G401 (cell line): Measurements from ENCODE around the gene NDUFS3. TPM values are rescaled to one million over a fixed set of nuclear protein-coding genes. Genes with fewer than 3 reads are reported as not detected.
A peak's percentile ranks its signal among the peaks of the same experiment; 100 is the strongest.
"Not testable (repeated sequence)": the region's sequence is repeated elsewhere in the genome, so short reads cannot be mapped to it uniquely, and the experiment has no call there.

ENCODE experiments used
- DNase-seq: peaks from one replicate; pipeline ENCODE4 v3.0.0-alpha.2; 2015; ENCODE audit warnings: low spot score
- in situ Hi-C: cut with HindIII; loops from 2 replicates; pipeline ENCODE4 v1.10.0; 2016; ENCODE audit warnings: low sequenced_read_pairs, mixed read lengths
- total RNA-seq: library from RNA; depleted of rRNA; stranded (reverse); fragments of >200 nt; shearing (Covaris generic); gene quantifications from 2 replicates; pipeline ENCODE4 v1.2.3, GENCODE V29; 2014; rRNA removed

The NDUFS3 gene
- 191 and 200 TPM in 2 replicates for total RNA-seq

DNA sequence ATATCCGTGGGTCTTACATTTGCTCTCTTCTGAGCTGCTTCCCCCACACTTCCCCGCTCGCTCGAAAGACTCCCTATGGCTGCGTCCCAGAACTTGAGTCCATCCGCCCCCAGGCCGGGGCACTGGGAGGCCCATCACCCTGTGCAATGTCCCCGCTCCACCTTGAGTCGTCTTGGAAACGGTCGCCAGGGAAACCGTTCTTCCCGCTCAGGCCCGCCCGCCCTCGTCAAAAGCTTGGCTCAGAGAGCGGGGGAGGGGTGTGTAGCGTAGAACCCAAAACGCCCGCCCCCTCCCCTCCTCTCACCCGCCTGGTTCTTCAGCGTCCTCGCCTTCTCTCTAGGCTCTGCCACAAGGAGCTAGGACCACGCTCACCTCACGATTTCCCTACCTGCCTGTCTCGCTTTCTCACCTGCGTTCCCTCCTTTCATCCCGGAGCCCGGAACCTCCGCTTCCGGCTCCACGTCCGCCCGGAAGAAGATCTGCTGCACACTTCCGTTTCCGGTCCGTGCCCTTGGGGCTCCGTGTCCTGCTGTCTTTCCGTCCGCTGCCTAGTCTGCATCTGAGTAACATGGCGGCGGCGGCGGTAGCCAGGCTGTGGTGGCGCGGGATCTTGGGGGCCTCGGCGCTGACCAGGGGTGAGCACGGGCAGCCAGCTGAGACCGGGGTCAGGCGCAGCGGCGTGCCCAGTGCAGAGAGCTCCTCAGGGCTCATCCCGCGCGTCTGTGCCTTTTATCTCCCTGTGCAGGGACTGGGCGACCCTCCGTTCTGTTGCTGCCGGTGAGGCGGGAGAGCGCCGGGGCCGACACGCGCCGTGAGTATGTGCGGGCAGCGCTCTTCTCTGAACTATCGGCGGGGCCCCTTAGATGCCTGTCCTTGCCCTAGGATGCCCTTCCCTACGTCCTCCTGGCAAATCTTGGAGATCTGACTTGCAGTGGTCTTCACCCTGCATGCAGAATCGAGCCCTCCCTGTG, at the start of gene NDUFS3, which contains the start of gene KBTBD4:
NDUFS3 (plus strand) TSS at position 551 of the 971 bp plus-strand sequence; CDS start at position 569, 18 bp downstream.
KBTBD4 (minus strand) TSS at position 447 of the 971 bp plus-strand sequence; CDS start at position 428, 19 bp downstream.
- in situ Hi-C loops: no loop called here
- peak; percentile 92 for DNase-seq

DNA sequence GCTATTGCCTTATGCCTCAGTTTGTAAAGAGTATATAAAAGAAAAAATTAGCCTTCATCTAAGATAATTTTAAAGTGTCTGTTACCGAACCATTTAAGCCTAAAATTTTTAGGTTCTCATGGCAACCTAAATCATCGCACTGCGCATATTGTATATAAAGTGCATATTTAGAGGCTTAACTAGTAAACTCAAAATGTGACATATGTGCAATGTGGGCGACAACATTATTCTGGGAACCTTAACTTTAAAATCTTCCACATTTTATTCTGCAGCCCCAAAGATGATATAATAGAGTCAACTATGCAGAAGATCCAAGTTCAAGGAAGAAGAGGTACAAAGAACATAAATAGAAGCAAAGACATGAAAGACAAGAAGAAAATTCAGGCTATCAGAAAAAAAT, 48.9 kb upstream of the NDUFS3 start:
- in situ Hi-C loops: no loop called here
- no peak for DNase-seq

DNA sequence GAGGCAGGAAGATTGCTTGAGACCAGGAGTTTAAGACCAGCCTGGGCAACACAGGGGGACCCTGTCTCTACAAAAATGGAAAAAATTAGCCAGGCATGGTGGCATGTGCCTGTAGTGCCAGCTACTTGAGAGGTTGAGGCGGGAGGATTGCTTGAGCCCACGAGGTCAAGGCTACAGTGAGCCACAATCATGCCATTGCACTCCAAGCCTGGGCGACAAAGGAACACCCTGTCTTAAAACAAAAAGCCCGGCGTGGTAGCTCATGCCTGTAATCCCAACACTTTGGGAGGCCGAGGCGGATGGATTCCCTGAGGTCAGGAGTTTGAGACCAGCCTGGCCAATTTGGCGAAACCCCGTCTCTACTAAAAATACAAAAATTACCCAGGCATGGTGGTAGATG, 48.2 kb upstream of the NDUFS3 start:
- DNase-seq, in situ Hi-C loops: not testable (repeated sequence)

DNA sequence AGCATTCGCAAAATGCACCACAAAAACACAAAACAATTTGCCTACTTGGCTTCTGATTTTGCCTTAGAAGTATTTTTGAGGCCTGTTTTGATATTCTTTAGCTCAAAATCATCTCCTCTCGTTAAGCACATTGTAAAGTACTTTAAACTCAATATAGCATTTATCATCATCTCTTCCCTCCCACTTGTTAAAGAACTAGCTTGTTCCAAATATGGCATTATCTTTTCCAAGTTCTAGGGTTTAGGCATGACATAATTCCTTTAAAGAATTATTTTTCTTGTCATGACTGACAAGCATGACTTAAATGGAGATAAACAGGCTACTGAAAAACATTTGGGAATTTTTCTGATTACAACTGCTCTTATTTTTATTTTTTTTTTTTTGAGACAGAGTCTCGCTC, 47.2 kb upstream of the NDUFS3 start:
- in situ Hi-C loops: no loop called here
- no peak for DNase-seq

DNA sequence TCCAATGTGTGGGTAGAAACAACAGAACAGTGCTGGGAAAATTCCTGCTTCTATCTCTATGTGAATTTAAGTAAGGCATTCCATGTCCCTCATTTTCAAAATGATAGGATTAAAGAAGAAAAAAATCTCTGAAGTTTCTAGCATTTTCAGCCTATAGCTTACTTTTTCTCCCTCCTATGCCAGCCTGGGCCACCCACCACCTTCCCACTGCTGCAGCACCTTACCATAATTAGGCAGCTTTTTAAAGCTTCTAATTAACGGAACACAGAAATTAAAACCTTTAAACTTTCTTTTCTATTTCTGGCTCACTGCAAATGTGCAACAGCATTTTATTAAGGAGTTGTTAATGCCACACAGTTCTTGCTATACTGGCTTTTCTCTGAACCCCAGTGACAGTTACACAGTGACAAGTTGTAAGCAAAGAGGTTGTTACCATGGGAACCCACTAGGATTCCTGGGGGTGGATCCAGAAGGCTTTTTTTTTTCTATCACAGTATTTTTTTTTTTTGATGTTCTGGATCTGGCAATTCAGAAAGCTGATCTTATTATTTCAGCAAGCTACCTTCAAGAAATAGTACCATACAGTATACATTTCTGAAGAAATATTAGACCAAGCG, 46.2 kb upstream of the NDUFS3 start:
- in situ Hi-C loops: no loop called here
- DNase-seq: peak; percentile 65

DNA sequence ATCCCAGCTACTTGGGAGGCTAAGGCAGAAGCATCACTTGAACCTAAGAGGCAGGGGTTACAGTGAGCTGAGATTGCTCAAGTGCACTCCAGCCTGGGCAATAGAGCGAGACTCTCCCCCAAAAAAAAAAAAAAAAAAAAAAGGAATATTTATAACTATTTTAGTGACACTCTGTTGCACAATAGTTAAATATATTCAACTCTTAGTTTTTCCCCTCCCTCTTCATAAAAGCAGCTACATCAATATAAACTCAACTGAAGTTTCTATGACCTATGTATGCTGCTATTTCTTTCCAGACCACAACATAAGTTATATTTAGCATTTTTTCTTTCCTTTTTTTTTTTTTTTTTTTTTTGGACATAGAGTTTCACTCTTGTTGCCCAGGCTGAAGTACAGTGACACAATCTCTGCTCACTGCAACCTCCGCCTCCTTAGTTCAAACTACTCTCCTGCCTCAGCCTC, 45.2 kb upstream of the NDUFS3 start:
- DNase-seq: no peak
- in situ Hi-C loops: no loop called here

DNA sequence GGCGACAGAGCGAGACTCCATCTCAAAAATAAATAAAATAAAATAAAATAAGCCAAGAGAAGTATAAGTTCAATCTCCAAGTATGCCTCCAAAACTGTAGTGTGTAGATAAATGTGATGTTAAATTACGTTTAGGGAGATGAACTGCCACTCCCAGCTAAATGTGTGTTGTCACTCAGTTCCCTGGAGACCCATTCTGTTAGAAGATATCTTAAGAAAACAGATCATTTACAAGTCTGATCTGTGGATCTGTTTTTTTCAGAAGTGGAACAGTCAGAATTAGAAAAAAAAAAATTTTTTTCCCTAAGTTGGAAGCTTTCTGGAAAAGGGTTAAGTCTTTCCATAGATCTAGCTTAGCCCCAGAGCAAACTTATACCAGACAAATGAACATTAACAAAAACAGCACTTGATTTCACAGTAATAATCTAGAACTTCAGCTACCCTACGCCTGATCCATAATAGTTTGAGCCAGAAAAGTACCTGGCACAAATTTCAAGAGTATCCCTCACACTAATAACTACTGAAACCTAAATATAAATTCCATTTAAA, 44.1 kb upstream of the NDUFS3 start:
- no peak for DNase-seq
- in situ Hi-C loops: no loop called here

DNA sequence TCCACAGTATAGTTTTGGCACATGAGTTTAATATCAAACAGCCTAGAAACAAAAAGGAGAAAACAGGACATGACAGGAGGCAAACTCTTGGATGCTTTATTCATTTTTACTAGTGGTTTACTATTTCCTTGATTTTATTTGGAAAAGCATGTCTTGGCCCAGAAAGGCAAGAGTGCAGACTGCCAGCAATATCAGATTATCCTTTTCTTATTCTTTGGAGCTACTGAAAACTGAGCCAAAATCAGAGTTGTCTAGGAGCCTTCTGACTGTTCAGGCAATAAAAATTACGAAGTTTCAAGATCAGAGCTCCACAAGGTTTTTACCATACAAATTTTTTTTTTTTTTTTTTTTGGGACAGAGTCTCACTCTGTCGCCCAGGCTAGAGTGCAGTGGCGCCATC, 42.0 kb upstream of the NDUFS3 start:
- no peak for DNase-seq
- in situ Hi-C loops: no loop called here

DNA sequence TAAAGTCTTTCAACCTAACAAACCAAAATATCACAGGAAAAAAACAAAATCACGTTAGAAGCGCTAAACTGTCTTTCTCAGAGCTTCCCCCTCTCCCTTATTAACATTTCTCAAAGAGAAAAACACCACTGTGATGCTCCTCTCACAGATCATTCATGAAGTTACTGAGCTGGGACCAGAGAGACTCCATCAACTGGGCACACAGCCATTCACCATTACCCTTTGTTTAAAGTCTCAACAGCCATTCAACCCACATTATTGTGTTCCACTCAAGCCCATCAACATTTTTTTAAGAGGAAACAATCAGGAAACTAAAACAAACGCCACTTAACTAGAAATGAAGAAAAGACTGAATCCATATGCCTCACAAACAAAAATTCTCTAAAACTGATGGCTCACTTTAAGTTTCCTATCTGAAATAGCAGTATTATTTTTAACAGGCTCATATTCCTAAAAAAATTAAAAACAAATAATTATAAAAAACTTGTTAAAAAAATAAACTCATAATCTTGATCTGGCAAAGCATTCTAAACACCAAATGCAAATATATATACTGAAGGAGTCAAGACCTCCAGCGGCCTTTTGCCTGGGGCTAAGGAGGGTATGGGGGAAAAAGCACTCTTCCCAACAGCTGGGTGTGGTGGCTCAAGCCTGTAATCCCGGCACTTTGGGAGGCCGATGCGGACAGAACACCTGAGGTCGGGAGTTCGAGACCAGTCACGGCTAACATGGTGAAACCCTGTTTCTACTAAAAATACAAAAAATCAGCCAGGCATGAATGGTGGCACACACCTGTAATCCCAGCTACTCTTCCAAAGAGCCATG, 39.9 kb upstream of the NDUFS3 start:
- no peak for DNase-seq
- in situ Hi-C loops: no loop called here

DNA sequence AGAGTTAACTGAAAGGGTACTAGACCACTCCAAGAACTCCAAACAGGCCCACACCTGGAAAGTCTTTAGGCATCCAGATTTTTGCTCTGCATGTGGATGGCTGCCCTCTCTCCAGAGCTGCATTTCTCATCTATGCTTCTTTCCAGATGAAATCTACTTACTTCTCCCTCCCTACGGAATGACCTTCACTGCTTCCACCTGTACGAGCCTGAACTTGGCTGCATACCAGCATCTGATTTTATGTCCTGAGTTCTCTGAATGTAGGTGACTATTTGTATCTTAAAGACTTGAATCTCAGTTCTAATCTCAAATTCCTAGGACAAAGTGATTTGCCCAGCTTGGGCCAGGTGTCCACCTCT, 39.2 kb upstream of the NDUFS3 start:
- in situ Hi-C loops: no loop called here
- peak; percentile 49 for DNase-seq

DNA sequence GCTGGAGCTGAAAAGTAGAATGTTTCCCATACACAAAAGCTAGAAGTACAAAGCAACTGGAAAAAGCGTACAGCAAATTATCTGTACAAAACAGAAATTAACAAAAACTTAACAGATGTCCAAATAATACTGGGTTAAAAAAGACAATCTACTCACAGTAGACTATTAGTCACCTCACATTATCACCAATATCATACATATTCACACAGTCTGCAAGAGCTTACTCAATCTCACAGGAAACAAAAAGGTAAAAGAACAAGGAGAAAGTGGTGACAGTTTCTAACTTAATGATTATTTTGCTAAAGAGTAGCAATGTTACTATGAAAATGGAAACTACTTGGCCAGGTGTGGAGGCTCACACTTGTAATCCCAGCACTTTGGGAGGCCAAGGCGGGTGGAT, 37.8 kb upstream of the NDUFS3 start:
- in situ Hi-C loops: no loop called here
- no peak for DNase-seq

DNA sequence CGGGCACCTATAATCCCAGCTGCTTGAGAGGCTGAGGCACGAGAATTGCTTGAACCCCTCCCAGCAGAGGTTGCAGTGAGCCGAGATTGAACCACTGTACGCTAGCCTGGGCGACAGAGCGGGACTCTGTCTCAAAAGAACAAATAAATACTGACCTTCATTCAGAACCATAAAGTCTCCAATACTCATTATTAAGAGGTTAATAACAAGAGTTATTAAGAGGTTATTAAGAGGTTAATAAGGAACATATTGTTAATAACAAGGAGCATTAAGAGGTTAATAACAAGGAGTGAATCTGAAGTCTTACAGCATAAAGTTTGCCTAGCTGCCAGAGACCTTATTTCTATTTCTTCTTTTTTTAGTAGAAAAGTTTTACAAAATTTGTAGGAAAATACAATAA, 33.6 kb upstream of the NDUFS3 start:
- in situ Hi-C loops: no loop called here
- no peak for DNase-seq

DNA sequence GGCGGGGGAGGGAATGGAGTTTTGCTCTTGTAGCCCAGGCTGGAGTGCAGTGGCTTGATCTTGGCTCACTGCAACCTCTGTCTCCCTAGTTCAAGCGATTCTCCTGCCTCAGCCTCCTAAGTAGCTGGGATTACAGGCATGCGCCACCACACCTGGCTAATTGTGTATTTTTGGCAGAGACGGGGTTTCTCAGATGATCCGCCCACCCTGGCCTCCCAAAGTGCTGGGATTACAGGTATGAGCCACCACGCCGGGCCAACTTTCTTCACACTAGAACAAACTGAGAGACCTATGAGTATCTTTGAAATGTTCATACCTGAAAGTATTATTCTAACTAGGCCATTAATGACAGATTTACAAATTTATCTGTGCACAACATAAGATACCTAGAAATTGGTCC, 32.6 kb upstream of the NDUFS3 start:
- DNase-seq, in situ Hi-C loops: not testable (repeated sequence)

DNA sequence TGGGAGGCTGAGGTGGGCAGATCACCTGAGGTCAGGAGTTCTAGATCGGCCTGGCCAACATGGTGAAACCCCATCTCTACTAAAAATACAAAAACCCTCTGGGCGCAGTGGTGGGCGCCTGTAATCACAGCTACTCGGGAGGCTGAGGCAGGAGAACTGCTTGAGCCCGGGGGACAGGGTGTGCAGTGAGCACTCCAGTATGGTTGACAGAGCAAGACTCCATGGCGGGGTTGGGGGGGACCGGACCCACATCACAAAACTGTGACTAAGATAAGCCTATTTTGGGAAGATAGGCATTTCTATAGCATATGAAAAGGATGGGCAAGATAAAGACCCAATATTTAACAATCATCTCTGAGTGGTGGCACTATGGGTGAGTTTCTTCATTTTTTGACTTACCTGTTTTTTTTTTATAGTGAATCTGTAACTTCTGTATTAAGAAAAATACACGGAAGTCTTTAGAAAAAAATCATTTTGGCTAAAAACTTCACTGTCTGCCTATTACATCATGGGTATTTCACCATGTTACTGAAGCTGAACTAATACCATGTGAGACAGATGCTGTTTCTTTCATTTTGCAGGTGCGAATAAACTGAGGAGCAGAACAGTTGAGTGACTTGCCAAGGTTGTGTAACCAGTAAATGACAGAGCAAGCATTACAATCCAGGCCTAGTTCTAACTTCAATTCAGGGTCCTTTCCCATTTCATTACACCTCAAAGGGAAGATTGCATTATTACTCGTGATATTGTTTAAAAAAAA, 28.4 kb upstream of the NDUFS3 start:
- no peak for DNase-seq
- in situ Hi-C loops: no loop called here

DNA sequence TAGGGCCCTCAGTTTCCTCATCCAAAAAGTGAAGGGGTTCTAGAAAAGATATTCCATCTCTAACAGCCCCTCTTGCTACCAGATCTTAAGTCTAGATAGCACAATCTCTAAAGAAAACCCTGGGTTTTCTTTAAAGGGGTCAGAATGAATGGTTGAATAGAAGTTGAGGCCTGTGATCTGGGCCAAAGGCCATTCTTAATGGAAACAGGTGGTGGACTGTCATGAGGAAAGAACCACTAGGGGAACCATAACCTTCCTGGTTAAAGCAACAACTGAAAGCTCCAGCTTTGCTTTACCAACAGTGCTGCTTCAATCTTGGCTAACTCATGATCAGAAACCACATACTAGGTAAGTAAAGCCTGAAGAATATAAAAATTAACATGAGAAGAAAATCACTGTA, 27.8 kb upstream of the NDUFS3 start:
- peak; percentile 56 for DNase-seq
- in situ Hi-C loops: no loop called here

DNA sequence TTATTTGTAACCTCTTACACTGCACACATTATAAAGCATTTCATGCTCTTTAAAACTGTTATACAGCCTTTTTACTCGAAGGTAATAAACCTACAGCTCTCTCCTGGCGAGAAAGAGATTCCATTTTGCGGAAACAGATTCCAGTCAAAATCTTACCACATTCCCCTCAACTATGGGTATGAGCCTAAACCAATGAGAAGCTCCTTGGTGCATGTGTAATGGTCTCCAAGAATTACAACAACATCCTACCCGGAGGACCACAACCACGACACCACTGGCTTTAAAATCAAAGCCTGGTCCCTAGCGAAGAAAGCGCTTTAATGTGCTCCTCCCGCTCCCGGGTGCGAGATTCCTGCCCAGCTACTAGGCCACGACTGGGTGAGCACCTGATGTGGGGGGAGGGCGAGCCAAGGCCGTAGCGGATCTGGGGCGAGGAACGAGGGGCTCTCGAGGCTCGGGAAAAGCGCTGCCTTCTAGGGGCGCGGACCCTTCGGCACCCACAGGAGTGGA, 26.8 kb upstream of the NDUFS3 start:
- in situ Hi-C loops: no loop called here
- no peak for DNase-seq

DNA sequence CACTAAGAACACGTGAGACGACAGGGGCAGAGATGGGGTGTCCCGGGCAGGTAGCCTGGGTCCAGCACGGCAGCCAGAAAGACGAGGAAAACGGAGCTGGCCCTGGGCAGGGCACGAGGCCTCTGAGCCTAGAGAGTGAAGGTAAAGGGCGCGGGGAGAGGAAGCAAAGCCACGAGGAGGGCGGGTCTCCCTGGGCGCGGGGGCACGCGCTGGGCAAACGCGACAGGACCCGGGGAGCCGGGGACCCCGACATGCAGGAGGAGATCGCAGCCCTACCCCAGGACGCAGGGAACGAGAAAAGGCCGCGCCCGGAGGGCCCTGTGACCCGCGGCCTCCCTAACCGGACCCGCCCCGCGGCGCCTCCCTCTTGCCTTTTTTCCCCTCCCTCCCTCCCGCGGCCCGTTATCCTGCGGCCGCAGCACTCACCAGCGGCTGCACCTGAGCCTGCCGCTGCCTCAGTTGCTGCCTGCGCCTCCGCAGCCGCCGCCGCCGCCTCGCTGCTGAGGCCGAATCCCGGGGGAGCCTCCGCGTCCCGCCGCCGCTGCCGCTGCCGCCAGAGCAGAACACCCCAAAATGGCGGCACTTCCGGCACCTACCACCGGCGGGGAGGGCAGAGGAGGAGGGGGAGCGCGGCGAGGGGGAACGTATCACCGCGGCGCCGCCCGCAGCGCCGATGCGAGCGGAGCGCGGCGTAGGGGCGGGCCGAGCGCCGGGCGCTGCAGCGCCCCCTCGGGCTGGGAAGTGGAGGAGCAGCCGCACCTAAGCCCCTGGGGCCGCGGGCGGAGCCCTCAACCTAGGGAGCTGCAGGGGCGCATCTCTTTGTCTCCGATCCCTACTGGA, 26.1 kb upstream of the NDUFS3 start, which contains the start of gene CELF1:
CELF1 (minus strand) TSS at position 567 of the 840 bp plus-strand sequence. CDS start 53,609 bp downstream, outside the sequence.
- in situ Hi-C loops: no loop called here
- peak; percentile 90 for DNase-seq
